Fibroblast of skin of left biceps (primary cell): ENCODE results near the gene CD79A.

Experiments
- DNase-seq, 2 experiments: peaks; one replicate each; pipeline ENCODE4 v3.0.0-alpha.2; 2013; ENCODE audit warnings: low read depth in 2 of 2

Gene CD79A

DNA sequence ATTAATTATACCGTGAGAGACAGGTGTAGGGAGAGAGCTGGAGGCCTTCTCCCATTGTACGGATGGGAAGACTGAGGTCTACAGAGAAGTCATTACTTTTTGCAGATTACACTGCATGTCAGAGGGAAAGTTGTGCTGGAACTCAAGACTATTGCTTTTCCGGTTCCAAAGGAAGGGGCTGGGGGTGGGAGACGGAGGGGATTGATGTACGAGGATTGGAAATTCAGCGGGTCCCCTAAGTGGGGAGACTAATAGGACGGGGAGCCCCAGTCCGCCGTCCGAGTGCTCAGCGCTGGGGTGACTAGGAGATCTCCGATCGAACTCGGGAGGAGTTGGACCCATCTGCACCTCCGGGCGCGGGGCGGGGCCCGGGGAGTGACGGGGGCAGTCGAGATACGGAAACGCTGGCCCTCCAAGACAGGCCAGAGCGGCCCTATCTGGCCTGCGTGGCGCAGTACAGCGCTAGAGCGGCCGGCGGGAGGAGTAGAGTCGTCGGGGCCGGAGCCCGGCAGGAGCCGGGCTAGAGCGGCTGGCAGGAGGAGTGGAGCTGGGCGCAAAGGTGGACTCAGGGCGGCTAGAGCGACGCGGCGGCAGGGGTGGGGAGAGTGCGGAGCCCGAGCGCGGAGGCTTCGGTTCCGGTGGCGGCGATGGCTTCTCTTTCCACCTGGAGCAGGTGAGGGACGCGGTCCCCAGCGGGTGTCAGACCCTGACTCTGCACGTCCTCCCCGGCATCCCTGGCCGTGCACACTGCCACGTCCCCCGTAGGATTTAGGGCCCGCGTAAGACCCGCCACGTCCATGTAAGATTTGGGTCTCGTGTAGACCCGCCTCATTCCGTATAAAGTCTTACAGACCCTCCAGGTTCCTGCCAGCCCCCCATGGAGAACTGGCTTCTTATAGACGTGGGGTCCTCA is 7.0 kb downstream of the CD79A start:
- DNase-seq = peak; percentile 90 to 91

DNA sequence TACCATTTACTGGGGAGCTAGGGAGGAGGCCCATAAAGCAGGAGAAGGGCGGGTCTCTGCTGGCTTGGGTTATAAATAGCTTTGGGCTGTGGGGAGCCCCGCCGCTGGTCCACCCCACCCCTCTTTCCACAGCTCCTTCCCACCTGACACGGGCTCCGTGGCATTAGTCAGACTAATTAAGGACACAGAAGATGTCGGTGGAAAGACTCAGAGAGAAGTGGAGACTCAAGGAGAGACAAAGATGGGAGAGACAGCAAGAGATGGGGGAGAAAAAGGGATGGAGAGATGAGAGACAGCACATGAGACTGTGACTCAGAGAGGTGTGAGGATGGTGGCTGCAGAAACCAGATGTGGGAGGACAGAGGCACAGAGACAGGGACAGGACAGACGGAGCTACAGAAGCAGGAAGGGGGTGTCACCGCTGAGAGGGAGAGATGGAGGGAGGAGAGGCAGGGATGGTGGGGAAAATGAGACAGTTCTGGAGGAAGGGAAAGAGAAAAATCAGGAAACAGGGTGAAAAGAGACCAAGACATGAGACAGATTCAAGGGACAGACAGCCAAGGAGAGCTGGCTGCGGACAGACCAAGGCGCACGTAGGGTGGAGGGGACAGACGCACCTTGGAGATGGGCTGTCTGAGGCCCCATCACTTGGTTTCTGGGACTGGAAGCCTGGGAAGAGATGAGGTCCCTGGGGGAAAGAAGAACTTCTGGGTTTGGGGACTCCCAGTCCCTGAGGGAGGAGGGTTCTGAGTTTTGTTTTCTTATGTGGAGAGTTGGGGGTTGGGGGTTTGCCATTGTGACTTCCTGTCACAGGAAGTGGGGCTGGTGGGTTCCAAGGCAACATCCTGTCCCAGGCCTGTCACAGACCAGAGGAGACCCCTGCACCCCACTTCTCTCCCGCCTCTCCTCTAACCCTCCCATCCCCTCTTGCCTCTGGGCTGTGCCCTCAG is 10.0 kb downstream of the CD79A start:
- DNase-seq = no peak

DNA sequence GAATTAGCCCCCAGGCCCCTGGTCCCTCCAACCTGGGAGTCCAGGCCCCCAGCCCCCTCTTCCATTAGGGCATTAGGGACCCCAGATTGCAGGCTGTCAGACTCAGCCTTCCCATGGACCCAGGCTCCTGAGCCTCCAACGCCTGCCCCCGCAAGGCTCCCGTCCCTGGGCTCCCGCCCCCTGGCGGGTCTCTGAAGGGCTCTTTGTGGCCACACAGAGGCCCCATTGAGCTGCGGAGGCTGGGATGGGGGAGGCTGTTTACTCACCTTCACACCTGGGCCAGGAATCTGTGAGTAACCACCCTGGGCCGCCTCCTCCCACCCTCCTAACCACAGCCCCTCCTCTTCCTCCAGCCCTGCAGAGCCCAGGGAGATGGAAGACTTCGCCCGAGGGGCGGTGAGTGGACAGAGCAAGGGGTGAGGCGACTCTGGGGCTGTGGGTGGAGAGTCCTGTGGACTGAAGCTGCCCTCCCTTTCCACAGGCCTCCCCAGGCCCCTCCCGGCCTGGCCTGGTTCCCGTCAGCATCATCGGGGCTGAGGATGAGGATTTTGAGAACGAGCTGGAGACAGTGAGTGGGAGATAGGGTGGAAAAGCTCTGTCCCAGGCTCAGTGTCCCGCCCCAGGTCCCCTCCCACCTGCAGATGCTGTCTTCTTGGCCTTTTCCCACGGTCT is 10.8 kb downstream of the CD79A start:
- no peak for DNase-seq

DNA sequence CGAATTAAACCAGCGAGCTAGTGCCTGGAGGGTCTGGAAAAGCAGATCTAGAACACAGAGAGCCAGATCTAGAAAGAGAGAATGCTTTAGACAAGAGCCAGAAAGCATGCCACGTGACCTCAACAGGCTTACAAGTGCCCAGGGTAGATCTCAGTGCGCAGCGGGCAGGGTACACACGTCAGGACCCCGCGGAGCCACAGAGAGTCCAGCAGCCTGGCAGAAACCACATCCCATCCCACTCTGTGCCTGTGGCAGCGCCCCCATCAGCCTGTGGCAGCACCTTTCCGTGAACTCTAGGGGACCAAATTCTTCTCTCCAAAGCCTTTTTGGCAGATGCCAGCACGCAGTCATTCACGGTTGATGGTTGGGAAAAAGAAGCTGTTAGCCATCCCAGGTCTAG is 11.8 kb downstream of the CD79A start:
- no peak for DNase-seq

DNA sequence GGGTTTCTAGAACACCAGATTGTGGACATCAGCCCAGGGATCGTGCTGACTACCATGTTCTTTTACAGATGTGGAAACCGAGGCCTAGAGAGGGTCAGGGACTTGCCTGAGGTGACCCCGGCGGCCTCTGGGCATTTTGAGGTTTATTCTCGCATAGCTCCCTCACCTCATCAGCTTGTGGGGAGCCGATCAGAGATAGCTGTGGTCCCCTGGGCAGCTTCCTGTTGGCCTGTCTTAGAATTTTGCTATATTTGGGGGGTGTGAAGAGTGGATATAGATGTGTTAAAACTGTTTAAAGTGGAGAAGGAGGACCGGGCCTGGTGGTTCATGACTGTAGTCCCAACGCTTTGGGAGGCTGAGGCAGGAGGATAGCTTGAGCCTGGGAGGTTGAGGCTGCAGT is 12.8 kb downstream of the CD79A start:
- DNase-seq = no peak

DNA sequence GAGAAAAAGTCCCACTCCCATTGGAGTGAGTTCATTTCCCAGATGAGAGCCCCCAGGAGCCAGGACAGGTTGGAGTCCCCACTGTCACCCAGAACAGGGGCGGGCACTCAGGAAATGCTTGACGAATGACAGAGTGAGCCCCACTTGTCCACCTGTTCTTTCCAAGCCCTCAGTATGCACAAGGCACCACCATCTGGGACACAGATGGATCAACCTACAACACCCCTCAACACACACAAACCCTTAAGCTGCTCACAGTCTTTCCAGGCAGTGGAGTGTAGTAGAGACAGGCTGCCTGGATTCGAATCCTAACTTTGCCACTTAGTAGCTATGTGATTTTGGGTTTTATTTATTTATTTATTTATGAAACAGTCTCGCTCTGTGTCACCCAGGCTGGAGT is 13.9 kb downstream of the CD79A start:
- DNase-seq = no peak

DNA sequence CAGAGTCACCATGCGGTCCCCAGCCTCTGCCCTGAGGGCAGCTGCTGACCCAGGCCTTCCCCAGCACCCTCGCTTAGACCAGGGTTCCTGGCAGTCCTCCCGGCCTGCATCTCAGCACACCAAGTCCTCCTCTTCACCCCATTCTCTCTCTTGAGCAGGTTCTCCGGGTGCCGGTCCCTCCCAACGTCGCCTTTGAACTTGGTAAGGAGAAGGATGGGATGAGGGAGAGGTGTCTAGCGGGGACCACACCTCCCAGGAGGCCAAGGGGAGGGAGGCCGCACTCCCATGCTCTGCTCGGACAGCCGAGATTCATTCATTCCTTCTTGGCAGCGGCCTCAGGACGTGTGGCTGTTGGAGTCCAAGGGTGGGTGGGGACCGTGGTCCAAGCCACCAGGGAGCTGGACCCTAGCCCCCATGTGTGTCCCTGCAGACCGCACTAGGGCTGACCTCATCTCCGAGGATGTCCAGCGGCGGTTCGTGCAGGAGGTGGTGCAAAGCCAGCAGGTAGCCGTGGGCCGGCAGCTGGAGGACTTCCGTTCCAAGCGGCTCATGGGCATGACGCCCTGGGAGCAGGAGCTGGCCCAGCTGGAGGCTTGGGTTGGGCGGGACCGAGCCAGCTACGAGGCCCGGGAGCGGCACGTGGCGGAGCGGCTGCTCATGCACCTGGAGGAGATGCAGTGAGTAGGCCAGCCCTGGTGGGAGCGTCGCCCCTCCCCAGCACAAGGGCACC is 15.3 kb downstream of the CD79A start:
- no peak for DNase-seq

DNA sequence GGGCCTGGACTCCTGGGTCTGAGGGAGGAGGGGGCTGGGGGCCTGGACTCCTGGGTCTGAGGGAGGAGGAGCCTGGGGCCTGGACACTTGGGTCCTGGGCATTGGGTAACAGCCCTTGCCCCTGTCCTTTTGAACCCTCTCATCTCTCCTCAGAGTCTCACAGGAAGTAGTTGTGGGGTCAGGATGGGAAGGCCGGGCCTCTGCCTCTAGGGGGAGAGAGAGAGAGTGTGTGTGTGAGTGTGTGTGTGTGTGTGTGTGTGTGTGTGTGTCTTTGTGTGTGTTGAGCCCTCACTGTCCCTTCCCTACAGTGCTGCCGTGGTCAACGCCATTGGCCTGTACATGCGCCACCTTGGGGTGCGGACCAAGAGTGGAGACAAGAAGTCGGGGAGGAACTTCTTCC is 16.8 kb downstream of the CD79A start:
- no peak for DNase-seq

DNA sequence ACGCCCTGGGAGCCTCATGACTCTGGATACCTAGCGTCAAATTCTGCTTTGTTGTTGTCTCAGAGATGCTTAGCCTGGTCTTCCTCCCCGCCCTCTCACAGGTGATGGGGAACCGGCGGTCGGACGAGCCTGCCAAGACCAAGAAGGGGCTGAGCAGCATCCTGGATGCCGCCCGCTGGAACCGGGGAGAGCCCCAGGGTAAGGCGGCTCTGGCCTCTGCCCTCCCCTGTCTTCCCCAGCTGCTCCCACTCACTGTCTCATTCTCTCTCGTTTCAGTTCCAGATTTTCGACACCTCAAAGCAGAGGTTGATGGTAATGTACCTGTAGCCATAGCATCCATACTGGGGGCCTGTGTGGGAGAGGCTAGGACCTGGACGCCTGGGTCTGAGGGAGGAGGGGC is 17.3 kb downstream of the CD79A start:
- DNase-seq = no peak

DNA sequence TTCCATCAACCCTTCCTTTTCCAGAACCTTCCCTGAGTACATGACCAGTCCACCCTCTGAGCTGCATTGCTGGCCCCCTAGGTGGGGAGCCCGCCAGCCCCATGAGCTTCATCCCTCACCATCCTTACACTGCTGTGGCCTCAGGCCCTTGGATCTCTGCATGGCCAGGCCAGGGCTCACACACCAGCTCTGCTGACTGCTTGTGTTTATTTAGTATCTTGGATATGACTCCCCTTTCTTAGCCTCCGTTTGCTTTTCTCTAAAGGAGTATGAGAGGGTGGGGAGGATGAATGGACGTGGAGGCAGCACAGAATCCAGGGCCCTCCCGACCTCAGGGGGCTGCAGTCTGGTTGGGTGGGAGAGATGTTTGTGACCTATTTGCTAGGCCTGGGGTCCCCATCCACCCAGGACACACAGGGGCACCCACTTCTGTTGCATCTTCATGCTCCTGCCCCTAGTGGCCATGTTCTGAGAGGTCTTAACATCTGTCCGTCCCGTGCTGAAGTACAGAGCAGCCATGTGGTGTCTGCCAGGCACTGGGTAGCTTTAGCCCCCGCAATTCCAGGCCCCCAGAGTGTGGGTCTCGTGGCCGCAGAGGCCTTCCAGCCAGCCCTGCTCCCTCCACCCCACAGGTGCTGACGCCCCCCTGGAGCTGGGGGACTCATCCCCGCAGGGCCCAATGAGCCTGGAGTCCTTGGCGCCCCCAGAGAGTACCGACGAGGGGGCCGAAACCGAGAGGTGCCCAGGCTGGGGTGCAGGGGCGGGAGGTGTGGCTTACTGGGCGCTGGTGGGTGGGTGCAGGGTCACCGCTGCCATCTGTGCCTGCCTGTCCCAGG is 18.9 kb downstream of the CD79A start:
- no peak for DNase-seq

DNA sequence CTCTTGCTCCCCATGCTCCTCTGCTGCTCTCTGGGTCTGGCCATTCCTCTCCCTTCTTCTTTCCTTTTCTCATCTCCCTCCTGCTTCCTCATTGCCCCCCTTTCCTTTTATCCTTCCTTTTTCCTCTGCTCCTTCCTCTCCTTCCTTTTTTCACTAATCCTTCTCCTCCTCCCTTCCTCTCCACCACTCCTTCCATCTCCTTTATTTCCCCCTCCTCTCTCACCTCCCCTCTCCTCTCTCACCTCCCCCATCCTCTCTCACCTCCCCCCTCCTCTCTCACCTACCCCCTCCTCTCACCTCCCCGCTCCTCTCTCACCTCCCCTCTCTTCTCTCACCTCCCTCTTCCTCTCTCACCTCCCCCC is 19.5 kb downstream of the CD79A start:
- no peak for DNase-seq

DNA sequence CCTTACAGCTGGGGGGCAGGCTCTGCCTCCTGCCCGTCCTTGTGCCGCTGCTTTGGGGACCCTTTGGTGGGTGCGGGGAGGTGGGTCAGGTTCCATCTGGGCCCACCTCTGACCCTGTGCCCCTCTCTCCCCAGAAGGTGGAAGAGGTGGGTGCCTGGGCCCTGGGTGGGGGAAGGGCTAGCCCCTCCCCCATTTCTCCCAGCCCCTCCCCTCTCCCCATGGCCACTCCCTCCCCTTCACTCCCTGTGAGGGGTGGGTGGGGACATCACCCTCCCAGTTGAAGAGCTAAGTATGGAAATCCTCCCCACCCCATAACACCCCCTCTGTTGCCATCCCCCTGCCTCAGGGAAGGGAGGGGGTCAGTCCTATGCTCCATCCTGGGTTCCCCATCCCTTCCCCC is 20.1 kb downstream of the CD79A start:
- DNase-seq = no peak

DNA sequence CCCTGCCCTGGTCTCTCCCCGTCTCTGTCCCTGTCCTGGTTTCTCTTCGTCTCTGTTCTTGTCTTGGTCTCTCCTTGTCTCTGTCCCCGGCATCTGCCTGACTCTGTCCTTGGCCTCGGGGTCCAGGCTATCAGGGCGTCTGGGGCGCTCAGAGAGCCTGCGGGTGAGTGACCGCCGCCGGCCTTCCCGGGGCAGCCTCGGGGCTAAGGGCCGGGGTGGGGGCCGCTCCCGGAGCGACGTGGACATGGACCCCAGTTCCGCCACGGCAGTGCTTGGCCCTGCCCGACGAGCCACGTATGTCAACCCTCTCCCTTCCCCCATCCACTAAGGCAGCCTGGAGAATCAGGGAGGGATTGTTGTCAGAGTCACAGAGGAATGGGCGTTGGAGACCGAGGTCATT is 20.7 kb downstream of the CD79A start:
- no peak for DNase-seq

DNA sequence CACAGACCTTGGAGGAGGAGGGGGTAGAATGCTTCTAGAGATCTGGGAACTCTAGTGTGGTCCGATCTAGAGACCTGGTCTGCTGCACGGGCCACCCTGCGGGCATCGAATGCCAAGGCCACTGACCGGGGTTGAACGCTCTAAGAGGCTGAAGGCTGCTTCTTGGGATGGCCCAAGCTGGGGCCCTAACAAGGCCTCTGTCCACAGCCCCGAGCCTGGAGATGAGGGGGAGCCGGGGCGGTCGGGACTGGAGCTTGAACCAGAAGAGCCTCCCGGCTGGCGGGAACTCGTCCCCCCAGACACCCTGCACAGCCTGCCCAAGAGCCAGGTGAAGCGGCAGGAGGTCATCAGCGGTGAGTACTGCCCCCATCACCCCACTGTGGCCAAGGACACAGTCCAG is 21.2 kb downstream of the CD79A start:
- DNase-seq = no peak

DNA sequence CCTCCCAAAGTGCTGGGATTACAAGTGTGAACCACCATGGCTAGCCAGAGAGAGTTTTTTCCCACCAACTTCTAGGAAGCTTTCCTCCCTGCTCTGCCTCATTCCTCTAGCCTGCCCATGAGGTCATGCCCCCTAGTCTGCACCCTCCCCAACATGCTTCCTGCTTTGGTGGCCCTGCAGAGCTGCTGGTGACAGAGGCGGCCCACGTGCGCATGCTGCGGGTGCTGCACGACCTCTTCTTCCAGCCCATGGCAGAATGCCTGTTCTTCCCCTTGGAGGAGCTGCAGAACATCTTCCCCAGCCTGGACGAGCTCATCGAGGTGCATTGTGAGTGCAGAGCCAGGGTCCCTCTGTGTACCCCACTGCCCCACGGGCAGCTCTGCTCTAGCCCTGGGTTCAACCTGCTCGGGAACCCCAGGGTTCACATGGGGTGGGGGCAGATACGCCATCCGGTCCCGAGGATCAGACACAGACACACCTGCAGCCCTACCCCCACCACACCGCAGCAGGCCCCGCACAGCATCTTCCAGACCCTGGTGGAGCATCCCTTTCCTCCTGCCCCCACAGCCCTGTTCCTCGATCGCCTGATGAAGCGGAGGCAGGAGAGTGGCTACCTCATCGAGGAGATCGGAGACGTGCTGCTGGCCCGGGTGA is 24.8 kb downstream of the CD79A start:
- DNase-seq = no peak

DNA sequence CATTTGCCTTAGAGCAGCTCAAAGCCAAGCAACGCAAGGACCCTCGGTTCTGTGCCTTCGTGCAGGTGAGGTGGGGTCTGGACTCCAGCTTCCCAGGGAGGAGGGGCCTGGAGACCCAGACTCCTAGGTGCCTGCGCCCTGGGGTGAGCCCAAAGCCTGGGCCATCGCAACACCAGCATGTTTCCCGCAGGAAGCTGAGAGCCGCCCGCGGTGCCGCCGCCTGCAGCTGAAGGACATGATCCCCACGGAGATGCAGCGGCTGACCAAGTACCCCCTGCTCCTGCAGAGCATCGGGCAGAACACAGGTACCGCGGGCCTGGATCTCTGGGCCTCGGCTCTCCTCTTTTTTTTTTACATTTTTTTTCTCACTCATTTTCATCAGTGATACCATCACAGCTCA is 25.5 kb downstream of the CD79A start:
- no peak for DNase-seq

DNA sequence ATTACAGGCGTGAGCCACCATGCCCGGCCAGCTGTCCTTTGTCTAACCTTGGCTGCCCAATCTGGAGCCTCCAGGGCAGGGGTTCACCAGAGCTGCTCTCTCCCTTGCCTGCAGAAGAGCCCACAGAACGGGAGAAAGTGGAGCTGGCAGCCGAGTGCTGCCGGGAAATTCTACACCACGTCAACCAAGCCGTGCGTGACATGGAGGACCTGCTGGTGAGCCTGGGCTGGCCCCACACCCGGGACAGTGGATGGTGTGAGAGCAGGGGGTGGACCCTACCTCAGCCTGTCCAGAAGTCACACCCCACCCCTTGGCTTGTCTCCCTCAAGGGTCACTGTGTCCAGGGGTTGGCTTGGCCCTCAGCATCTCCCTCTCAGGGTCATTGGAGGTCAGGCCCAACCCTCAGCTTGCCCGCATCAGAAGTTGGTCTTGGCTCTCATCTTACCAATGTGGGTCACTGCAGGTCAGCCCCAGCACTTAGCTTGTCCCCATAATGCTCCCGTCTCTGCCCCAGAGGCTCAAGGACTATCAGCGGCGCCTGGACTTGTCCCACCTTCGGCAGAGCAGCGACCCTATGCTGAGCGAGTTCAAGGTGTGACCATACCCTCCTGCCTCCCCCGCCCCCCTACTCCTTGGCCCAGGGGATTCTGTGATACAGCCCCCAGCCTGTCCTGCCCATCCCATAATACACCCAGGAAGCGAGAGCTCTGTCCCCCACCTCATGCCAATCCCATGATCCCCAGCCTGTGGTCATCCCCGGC is 26.3 kb downstream of the CD79A start:
- DNase-seq = no peak

DNA sequence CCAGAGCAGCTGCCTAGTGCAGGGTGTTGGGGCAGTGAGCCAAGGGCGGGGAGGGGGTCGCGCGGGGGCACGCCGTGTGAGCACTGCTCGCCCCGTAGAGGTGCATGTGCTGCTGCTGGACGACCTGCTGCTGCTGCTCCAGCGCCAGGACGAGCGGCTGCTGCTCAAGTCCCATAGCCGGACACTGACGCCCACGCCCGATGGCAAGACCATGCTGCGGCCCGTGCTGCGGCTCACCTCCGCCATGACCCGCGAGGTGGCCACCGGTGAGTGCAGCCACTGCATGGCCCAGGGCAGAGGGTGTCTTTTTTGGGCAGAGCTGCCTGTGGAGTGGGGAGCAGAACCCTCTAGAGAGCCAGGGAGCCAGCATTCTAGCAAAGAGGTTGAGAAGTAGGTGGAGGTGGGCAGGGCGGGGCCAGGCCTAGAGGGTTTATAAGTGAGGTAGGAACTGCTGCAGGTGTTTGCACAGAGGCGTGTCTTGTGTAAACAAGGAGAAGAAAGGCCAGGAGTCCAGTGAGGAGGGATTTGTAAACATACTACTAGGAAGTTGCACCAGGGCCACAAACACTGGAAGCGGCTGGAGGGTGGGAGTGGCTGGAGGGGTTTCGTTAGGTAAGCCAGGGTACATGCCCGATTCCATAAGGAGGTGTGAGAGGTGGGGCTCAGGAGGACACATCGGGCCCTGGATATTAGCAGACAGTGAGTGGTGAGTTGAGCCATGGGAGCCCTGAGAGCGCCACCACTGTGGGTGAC is 27.2 kb downstream of the CD79A start:
- DNase-seq = no peak
